HEK293 (cell line): Measurements from ENCODE around the gene BBX.
A peak's percentile ranks its signal among the peaks of the same experiment; 100 is the strongest.

Experiments
- CTCF ChIA-PET: fragments of 350-600 bp; formaldehyde crosslinking; extraction: SDS; loops from one replicate; lab custom pipeline; 2021; ENCODE audit warnings: antibody characterized with exemption; lab: Yijun Ruan, JAX
- POLR2A ChIA-PET: fragments of 300-600 bp; formaldehyde crosslinking; extraction: SDS; loops from one replicate; lab custom pipeline; 2020; ENCODE audit warnings: antibody characterized with exemption, inconsistent platforms; lab: Yijun Ruan, JAX
- H3K27ac ChIP-seq: fragments of 200-500 bp; sonication (Bioruptor generic); 2 replicates; pipeline ENCODE4 v1.5.1; 2014; ENCODE audit warnings: low read depth, low read length, control low read depth, inconsistent platforms; ENCODE audit errors: extremely low read depth
- H3K36me3 ChIP-seq, 2 experiments: fragments of 200-500 bp in 1 of 2; sonication (Bioruptor generic) in 1 of 2; 1 replicate in 1 of 2; 2 replicates in 1 of 2; pipeline ENCODE4 v1.5.1; 2014 to 2017; ENCODE audit warnings: inconsistent platforms in 2 of 2, low read length in 2 of 2; ENCODE audit not compliant: control insufficient read depth in 2 of 2, insufficient read depth in 1 of 2
- H3K4me1 ChIP-seq: fragments of 200-500 bp; sonication (Bioruptor generic); 2 replicates; pipeline ENCODE4 v1.5.1; 2014; ENCODE audit warnings: mild to moderate bottlenecking, low read length, inconsistent platforms; ENCODE audit not compliant: control insufficient read depth, insufficient read depth
- H3K4me3 ChIP-seq: 2 replicates; pipeline ENCODE4 v1.5.1; 2011; ENCODE audit warnings: low read depth, mild to moderate bottlenecking, control low read depth, low read length, moderate library complexity
- H3K9me3 ChIP-seq: fragments of 200-500 bp; sonication (Bioruptor generic); 2 replicates; pipeline ENCODE4 v1.5.1; 2014; ENCODE audit warnings: low read depth, low read length, inconsistent platforms; ENCODE audit not compliant: control insufficient read depth, insufficient read depth
- KLF10 ChIP-seq: fragments of 450-650 bp; IDR thresholded peaks from 2 replicates; pipeline ENCODE4 v1.5.1; 2018; ENCODE audit warnings: missing biosample characterization, mild to moderate bottlenecking, missing genetic modification characterization
- KLF9 ChIP-seq: fragments of 450-650 bp; formaldehyde crosslinking; IDR thresholded peaks from 2 replicates; pipeline ENCODE4 v1.5.1; 2016; ENCODE audit warnings: missing biosample characterization, missing genetic modification characterization, low read depth
- OSR2 ChIP-seq: fragments of 450-650 bp; formaldehyde crosslinking; IDR thresholded peaks from 2 replicates; pipeline ENCODE4 v1.5.1; 2016; ENCODE audit warnings: missing biosample characterization, missing genetic modification characterization
- PRDM10 ChIP-seq: fragments of 450-650 bp; formaldehyde crosslinking; IDR thresholded peaks from 2 replicates; pipeline ENCODE4 v1.5.1; 2016; ENCODE audit warnings: missing biosample characterization, missing genetic modification characterization
- SP3 ChIP-seq: fragments of 450-650 bp; formaldehyde crosslinking; IDR thresholded peaks from 2 replicates; pipeline ENCODE4 v1.5.1; 2016; ENCODE audit warnings: missing biosample characterization, missing genetic modification characterization
- TSHZ1 ChIP-seq: fragments of 450-650 bp; formaldehyde crosslinking; IDR thresholded peaks from 2 replicates; pipeline ENCODE4 v1.5.1; 2016; ENCODE audit warnings: missing biosample characterization, missing genetic modification characterization, borderline replicate concordance
- ZBTB20 ChIP-seq: fragments of 450-650 bp; formaldehyde crosslinking; IDR thresholded peaks from 2 replicates; pipeline ENCODE4 v1.5.1; 2016; ENCODE audit warnings: missing biosample characterization, missing genetic modification characterization
- ZBTB7A ChIP-seq: fragments of 450-650 bp; formaldehyde crosslinking; IDR thresholded peaks from 2 replicates; pipeline ENCODE4 v1.5.1; 2016; ENCODE audit warnings: low read depth, missing biosample characterization, missing genetic modification characterization
- ZBTB8A ChIP-seq: fragments of 450-650 bp; formaldehyde crosslinking; IDR thresholded peaks from 2 replicates; pipeline ENCODE4 v1.5.1; 2016; ENCODE audit warnings: missing biosample characterization, missing genetic modification characterization
- ZFP41 ChIP-seq: fragments of 450-650 bp; formaldehyde crosslinking; IDR thresholded peaks from 2 replicates; pipeline ENCODE4 v1.5.1; 2016; ENCODE audit warnings: missing biosample characterization, missing genetic modification characterization, borderline replicate concordance
- ZNF10 ChIP-seq: fragments of 450-650 bp; formaldehyde crosslinking; IDR thresholded peaks from 2 replicates; pipeline ENCODE4 v1.5.1; 2017; ENCODE audit warnings: missing biosample characterization, missing genetic modification characterization
- ZNF184 ChIP-seq: fragments of 450-650 bp; IDR thresholded peaks from 2 replicates; pipeline ENCODE4 v1.5.1; 2018; ENCODE audit warnings: missing biosample characterization, mild to moderate bottlenecking, missing genetic modification characterization
- ZNF214 ChIP-seq: fragments of 450-650 bp; formaldehyde crosslinking; IDR thresholded peaks from 2 replicates; pipeline ENCODE4 v1.5.1; 2017; ENCODE audit warnings: missing biosample characterization, mild to moderate bottlenecking, missing genetic modification characterization, borderline replicate concordance
- ZNF26 ChIP-seq: fragments of 450-650 bp; formaldehyde crosslinking; IDR thresholded peaks from 2 replicates; pipeline ENCODE4 v1.5.1; 2016; ENCODE audit warnings: missing biosample characterization, missing genetic modification characterization
- ZNF366 ChIP-seq: fragments of 450-650 bp; formaldehyde crosslinking; conservative IDR thresholded peaks from 2 replicates; pipeline ENCODE4 v1.5.1; 2016; ENCODE audit warnings: missing biosample characterization, missing genetic modification characterization
- ZNF398 ChIP-seq: fragments of 450-650 bp; formaldehyde crosslinking; IDR thresholded peaks from 2 replicates; pipeline ENCODE4 v1.5.1; 2017; ENCODE audit warnings: missing biosample characterization, missing genetic modification characterization
- ZNF404 ChIP-seq: fragments of 450-650 bp; formaldehyde crosslinking; IDR thresholded peaks from 2 replicates; pipeline ENCODE4 v1.5.1; 2017; ENCODE audit warnings: missing biosample characterization, missing genetic modification characterization
- ZNF548 ChIP-seq: fragments of 450-650 bp; formaldehyde crosslinking; IDR thresholded peaks from 2 replicates; pipeline ENCODE4 v1.5.1; 2016; ENCODE audit warnings: missing biosample characterization, missing genetic modification characterization
- ZNF585B ChIP-seq: fragments of 450-650 bp; formaldehyde crosslinking; IDR thresholded peaks from 2 replicates; pipeline ENCODE4 v1.5.1; 2016; ENCODE audit warnings: missing biosample characterization, missing genetic modification characterization
- ZNF658 ChIP-seq: fragments of 450-650 bp; formaldehyde crosslinking; IDR thresholded peaks from 2 replicates; pipeline ENCODE4; 2016; ENCODE audit warnings: missing biosample characterization, missing genetic modification characterization
- ZNF660 ChIP-seq: fragments of 450-650 bp; IDR thresholded peaks from 2 replicates; pipeline ENCODE4 v1.5.1; 2018; ENCODE audit warnings: missing biosample characterization, mild to moderate bottlenecking, missing genetic modification characterization
- ZNF677 ChIP-seq: fragments of 450-650 bp; IDR thresholded peaks from 2 replicates; pipeline ENCODE4 v1.5.0; 2018; ENCODE audit warnings: missing biosample characterization, mild to moderate bottlenecking, missing genetic modification characterization, moderate library complexity
- ZNF76 ChIP-seq: fragments of 450-650 bp; formaldehyde crosslinking; IDR thresholded peaks from 2 replicates; pipeline ENCODE4; 2016; ENCODE audit warnings: low read depth, missing biosample characterization, missing genetic modification characterization, borderline replicate concordance

BBX gene

GRCh38 chr3:107512108-107512507 lies 10.7 kb upstream of the BBX start:
- CTCF ChIA-PET, result interaction anchor here (0.8 to 1.8 kb wide), 3 partner anchors 83 to 240 kb away, joined by 3 to 8 read pairs (median 4); no protein-coding TSS in a partner anchor
- H3K4me3 ChIP-seq, result no peak overlapping the region
- TF ChIP-seq ZNF585B (tag by site-specific recombination) (no peak), ZBTB7A (tag by site-specific recombination) (no peak), ZFP41 (tag by site-specific recombination) (no peak), TSHZ1 (tag by site-specific recombination) (no peak), ZNF677 (tag by site-specific recombination) (no peak), ZBTB20 (no peak), KLF10 (tag by site-specific recombination) (no peak), ZNF404 (no peak), ZNF366 (tag by site-specific recombination) (no peak), ZNF184 (tag by site-specific recombination) (no peak), OSR2 (tag by site-specific recombination) (no peak), ZNF76 (tag by site-specific recombination) (no peak), SP3 (no peak), ZNF660 (tag by site-specific recombination) (no peak)
- H3K4me1 ChIP-seq, result no peaks in the 10 kb centered on the region
- H3K36me3 ChIP-seq, result no peaks in the 10 kb centered on the region
- no peak overlapping the region for H3K27ac ChIP-seq
- POLR2A ChIA-PET, result no interaction called here
- H3K9me3 ChIP-seq, result no peaks in the 10 kb centered on the region

GRCh38 chr3:107514453-107514852 lies 8.3 kb upstream of the BBX start:
- ChIA-PET CTCF (no interaction called here), POLR2A (no interaction called here)

GRCh38 chr3:107516475-107516874 lies 6.3 kb upstream of the BBX start:
- CTCF ChIA-PET, result interaction anchor here (0.5 to 0.8 kb wide), 3 partner anchors 26 to 142 kb away, joined by 3 to 4 read pairs (median 4); no protein-coding TSS in a partner anchor
- H3K4me1 ChIP-seq, result no peaks in the 10 kb centered on the region
- no peak for TF ChIP-seq PRDM10 (tag by site-specific recombination)
- TF ChIP-seq ZNF548 (tag by site-specific recombination), result no peak
- no peak for TF ChIP-seq ZBTB8A (tag by site-specific recombination)
- TF ChIP-seq ZNF214 (tag by site-specific recombination), result no peak
- no peak for TF ChIP-seq ZNF398 (tag by site-specific recombination)
- no peak for TF ChIP-seq ZNF658 (tag by site-specific recombination)
- TF ChIP-seq ZNF26, result no peak

More at GRCh38 chr3:107514453-107514852, 8.3 kb upstream of the BBX start:
- no peak overlapping the region for H3K27ac ChIP-seq
- H3K4me1 ChIP-seq, result no peaks in the 10 kb centered on the region
- no peak overlapping the region for H3K4me3 ChIP-seq
- no peaks in the 10 kb centered on the region for H3K9me3 ChIP-seq
- no peaks in the 10 kb centered on the region for H3K36me3 ChIP-seq
- no peak for TF ChIP-seq KLF9 (tag by site-specific recombination)
- TF ChIP-seq ZNF366 (tag by site-specific recombination), result no peak
- TF ChIP-seq ZNF10, result peak; percentile 88

More at GRCh38 chr3:107516475-107516874, 6.3 kb upstream of the BBX start:
- Histone ChIP-seq H3K4me3 (no peak overlapping the region), H3K9me3 (no peaks in the 10 kb centered on the region), H3K27ac (no peak overlapping the region), H3K36me3 (no peaks in the 10 kb centered on the region)
- POLR2A ChIA-PET, result no interaction called here
